ENCODE results near the gene SDE2.

DNA sequence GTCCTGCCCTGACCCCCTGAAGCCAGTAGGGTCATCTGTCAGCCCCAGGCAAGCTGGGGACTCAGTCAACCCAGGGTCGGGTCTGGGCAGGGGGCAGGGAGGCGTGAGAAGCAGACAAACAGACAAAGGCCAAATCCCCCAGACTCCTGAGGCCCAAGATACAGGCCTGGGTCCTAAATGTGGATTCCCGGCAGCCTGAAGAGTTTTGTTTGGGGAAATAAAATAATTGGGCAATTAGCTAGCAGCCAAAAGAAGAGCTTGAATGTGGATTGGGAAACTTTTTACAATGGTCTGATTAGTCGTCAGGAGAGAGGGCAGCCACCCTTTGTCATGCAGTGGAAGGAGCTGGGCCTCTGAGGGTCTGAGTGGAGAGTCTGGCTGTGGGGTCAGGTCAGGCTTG is 53.6 kb downstream of the SDE2 start:
- no peak for TF ChIP-seq POLR2A (IDR thresholded peaks at IDR 0.05)
- TF ChIP-seq, protein P1, sequence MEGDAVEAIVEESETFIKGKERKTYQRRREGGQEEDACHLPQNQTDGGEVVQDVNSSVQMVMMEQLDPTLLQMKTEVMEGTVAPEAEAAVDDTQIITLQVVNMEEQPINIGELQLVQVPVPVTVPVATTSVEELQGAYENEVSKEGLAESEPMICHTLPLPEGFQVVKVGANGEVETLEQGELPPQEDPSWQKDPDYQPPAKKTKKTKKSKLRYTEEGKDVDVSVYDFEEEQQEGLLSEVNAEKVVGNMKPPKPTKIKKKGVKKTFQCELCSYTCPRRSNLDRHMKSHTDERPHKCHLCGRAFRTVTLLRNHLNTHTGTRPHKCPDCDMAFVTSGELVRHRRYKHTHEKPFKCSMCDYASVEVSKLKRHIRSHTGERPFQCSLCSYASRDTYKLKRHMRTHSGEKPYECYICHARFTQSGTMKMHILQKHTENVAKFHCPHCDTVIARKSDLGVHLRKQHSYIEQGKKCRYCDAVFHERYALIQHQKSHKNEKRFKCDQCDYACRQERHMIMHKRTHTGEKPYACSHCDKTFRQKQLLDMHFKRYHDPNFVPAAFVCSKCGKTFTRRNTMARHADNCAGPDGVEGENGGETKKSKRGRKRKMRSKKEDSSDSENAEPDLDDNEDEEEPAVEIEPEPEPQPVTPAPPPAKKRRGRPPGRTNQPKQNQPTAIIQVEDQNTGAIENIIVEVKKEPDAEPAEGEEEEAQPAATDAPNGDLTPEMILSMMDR (IDR thresholded peaks at IDR 0.05), result no peak

All from right lobe of liver (tissue), 4 donors.